Measurements from ENCODE around the gene NCOA1. TPM values are rescaled to one million over a fixed set of nuclear protein-coding genes. Genes with fewer than 3 reads are reported as not detected.

NCOA1 gene
- total RNA-seq, 1 donor from 2014 or later, result 29.0 TPM

GRCh38 chr2:24771061-24771460 is 280.0 kb downstream of the NCOA1 start:
- Mint-ChIP-seq H3K36me3 (ENCODE audit: unreplicated experiment) (peaks cover 25% of the 10 kb centered on the region), H3K27me3 (ENCODE audit: unreplicated experiment) (no peaks in the 10 kb centered on the region), H3K9me3 (ENCODE audit: unreplicated experiment) (no peaks in the 10 kb centered on the region), H3K4me1 (ENCODE audit: unreplicated experiment) (peaks cover 5% of the 10 kb centered on the region), H3K4me3 (ENCODE audit: unreplicated experiment) (no peak overlapping the region), H3K27ac (ENCODE audit: unreplicated experiment) (no peak overlapping the region)
- no peak for DNase-seq (ENCODE audit: extremely low spot score, unreplicated experiment)
- TF ChIP-seq CTCF (IDR thresholded peaks at IDR 0.05), result no peak

GRCh38 chr2:24771764-24772586 is 280.9 kb downstream of the NCOA1 start:
- Mint-ChIP-seq H3K4me3 (ENCODE audit: unreplicated experiment) (no peak overlapping the region), H3K4me1 (ENCODE audit: unreplicated experiment) (peaks cover 5% of the 10 kb centered on the region), H3K27me3 (ENCODE audit: unreplicated experiment) (no peaks in the 10 kb centered on the region), H3K36me3 (ENCODE audit: unreplicated experiment) (peaks cover 17% of the 10 kb centered on the region), H3K27ac (ENCODE audit: unreplicated experiment) (no peak overlapping the region), H3K9me3 (ENCODE audit: unreplicated experiment) (no peaks in the 10 kb centered on the region)
- TF ChIP-seq CTCF (IDR thresholded peaks at IDR 0.05), result no peak
- DNase-seq (ENCODE audit: extremely low spot score, unreplicated experiment), result no peak

- H3K4me3 Mint-ChIP-seq (ENCODE audit: unreplicated experiment), result no peak overlapping the region
- no peak overlapping the region for H3K27ac Mint-ChIP-seq (ENCODE audit: unreplicated experiment)
- no peaks in the 10 kb centered on the region for H3K9me3 Mint-ChIP-seq (ENCODE audit: unreplicated experiment)
- no peak for TF ChIP-seq CTCF (IDR thresholded peaks at IDR 0.05)
- no peaks in the 10 kb centered on the region for H3K27me3 Mint-ChIP-seq (ENCODE audit: unreplicated experiment)
- H3K4me1 Mint-ChIP-seq (ENCODE audit: unreplicated experiment), result peaks cover 5% of the 10 kb centered on the region
- H3K36me3 Mint-ChIP-seq (ENCODE audit: unreplicated experiment), result peaks cover 15% of the 10 kb centered on the region
- DNase-seq (ENCODE audit: extremely low spot score, unreplicated experiment), result no peak
Measured at GRCh38 chr2:24774373-24774772, 283.3 kb downstream of the NCOA1 start.

GRCh38 chr2:24779116-24779515 is 288.1 kb downstream of the NCOA1 start:
- H3K4me3 Mint-ChIP-seq (ENCODE audit: unreplicated experiment), result no peak overlapping the region
- TF ChIP-seq CTCF (IDR thresholded peaks at IDR 0.05), result no peak
- H3K36me3 Mint-ChIP-seq (ENCODE audit: unreplicated experiment), result no peaks in the 10 kb centered on the region
- DNase-seq (ENCODE audit: extremely low spot score, unreplicated experiment), result no peak
- H3K4me1 Mint-ChIP-seq (ENCODE audit: unreplicated experiment), result no peaks in the 10 kb centered on the region
- no peak overlapping the region for H3K27ac Mint-ChIP-seq (ENCODE audit: unreplicated experiment)
- H3K27me3 Mint-ChIP-seq (ENCODE audit: unreplicated experiment), result no peaks in the 10 kb centered on the region
- H3K9me3 Mint-ChIP-seq (ENCODE audit: unreplicated experiment), result no peaks in the 10 kb centered on the region

- H3K36me3 Mint-ChIP-seq (ENCODE audit: unreplicated experiment), result no peaks in the 10 kb centered on the region
- TF ChIP-seq CTCF (IDR thresholded peaks at IDR 0.05), result no peak
- no peak for DNase-seq (ENCODE audit: extremely low spot score, unreplicated experiment)
- H3K4me3 Mint-ChIP-seq (ENCODE audit: unreplicated experiment), result no peak overlapping the region
- no peak overlapping the region for H3K27ac Mint-ChIP-seq (ENCODE audit: unreplicated experiment)
- no peaks in the 10 kb centered on the region for H3K9me3 Mint-ChIP-seq (ENCODE audit: unreplicated experiment)
- H3K27me3 Mint-ChIP-seq (ENCODE audit: unreplicated experiment), result no peaks in the 10 kb centered on the region
- peaks cover 2% of the 10 kb centered on the region for H3K4me1 Mint-ChIP-seq (ENCODE audit: unreplicated experiment)
Measured at GRCh38 chr2:24783641-24784040, 292.6 kb downstream of the NCOA1 start.

All from osteocyte (in vitro differentiated cells).